ENCODE measurements around the gene GCN1.

The GCN1 gene

GRCh38 chr12:120102189-120103043, 92.1 kb downstream of the GCN1 start:
- Mint-ChIP-seq H3K4me1 (ENCODE audit: low read depth) (peaks cover 34% of the 10 kb centered on the region), H3K27ac (peak overlapping the region; percentile 94), H3K36me3 (ENCODE audit: low read depth) (peaks cover 94% of the 10 kb centered on the region), H3K4me3 (no peak overlapping the region), H3K9me3 (no peaks in the 10 kb centered on the region), H3K27me3 (no peaks in the 10 kb centered on the region)
- no peak for DNase-seq

GRCh38 chr12:120101617-120102016, 92.9 kb downstream of the GCN1 start:
- Mint-ChIP-seq H3K9me3 (no peaks in the 10 kb centered on the region), H3K27ac (peak overlapping the region; percentile 94), H3K4me3 (peak overlapping the region; percentile 55), H3K27me3 (no peaks in the 10 kb centered on the region), H3K4me1 (ENCODE audit: low read depth) (peaks cover 34% of the 10 kb centered on the region), H3K36me3 (ENCODE audit: low read depth) (peaks cover 94% of the 10 kb centered on the region)
- DNase-seq = no peak

GRCh38 chr12:120101182-120101581, 93.3 kb downstream of the GCN1 start:
- Mint-ChIP-seq H3K36me3 (ENCODE audit: low read depth) (peaks cover 94% of the 10 kb centered on the region), H3K9me3 (no peaks in the 10 kb centered on the region), H3K4me3 (peak overlapping the region; percentile 55), H3K27me3 (no peaks in the 10 kb centered on the region), H3K27ac (peak overlapping the region; percentile 94), H3K4me1 (ENCODE audit: low read depth) (peaks cover 32% of the 10 kb centered on the region)
- no peak for DNase-seq

- Mint-ChIP-seq H3K36me3 (ENCODE audit: low read depth) (peaks cover 95% of the 10 kb centered on the region), H3K9me3 (no peaks in the 10 kb centered on the region), H3K4me1 (ENCODE audit: low read depth) (peaks cover 31% of the 10 kb centered on the region), H3K4me3 (no peak overlapping the region), H3K27ac (peak overlapping the region; percentile 94), H3K27me3 (no peaks in the 10 kb centered on the region)
- DNase-seq = no peak
Observed at GRCh38 chr12:120100630-120101029, 93.9 kb downstream of the GCN1 start.

GRCh38 chr12:120099738-120100137, 94.8 kb downstream of the GCN1 start:
- DNase-seq = no peak
- peaks cover 94% of the 10 kb centered on the region for H3K36me3 Mint-ChIP-seq (ENCODE audit: low read depth)
- peak overlapping the region; percentile 94 for H3K27ac Mint-ChIP-seq
- no peaks in the 10 kb centered on the region for H3K27me3 Mint-ChIP-seq
- H3K4me1 Mint-ChIP-seq (ENCODE audit: low read depth) = peaks cover 28% of the 10 kb centered on the region
- no peaks in the 10 kb centered on the region for H3K9me3 Mint-ChIP-seq
- H3K4me3 Mint-ChIP-seq = no peak overlapping the region

- peaks cover 92% of the 10 kb centered on the region for H3K36me3 Mint-ChIP-seq (ENCODE audit: low read depth)
Observed at GRCh38 chr12:120098756-120099470, 95.6 kb downstream of the GCN1 start.

GRCh38 chr12:120096671-120097202, 97.8 kb downstream of the GCN1 start:
- H3K36me3 Mint-ChIP-seq (ENCODE audit: low read depth) = peaks cover 94% of the 10 kb centered on the region
- peak overlapping the region; percentile 69 for H3K27ac Mint-ChIP-seq
- no peak overlapping the region for H3K4me3 Mint-ChIP-seq
- H3K9me3 Mint-ChIP-seq = no peaks in the 10 kb centered on the region
- no peak for DNase-seq
- H3K4me1 Mint-ChIP-seq (ENCODE audit: low read depth) = peaks cover 14% of the 10 kb centered on the region
- no peaks in the 10 kb centered on the region for H3K27me3 Mint-ChIP-seq

More at GRCh38 chr12:120098756-120099470, 95.6 kb downstream of the GCN1 start:
- Mint-ChIP-seq H3K27ac (peak overlapping the region; percentile 22), H3K4me1 (ENCODE audit: low read depth) (peaks cover 29% of the 10 kb centered on the region), H3K9me3 (no peaks in the 10 kb centered on the region), H3K27me3 (no peaks in the 10 kb centered on the region), H3K4me3 (no peak overlapping the region)
- DNase-seq = no peak

GRCh38 chr12:120095736-120096135, 98.8 kb downstream of the GCN1 start:
- no peak overlapping the region for H3K4me3 Mint-ChIP-seq
- peak overlapping the region; percentile 63 for H3K27ac Mint-ChIP-seq
- peaks cover 12% of the 10 kb centered on the region for H3K4me1 Mint-ChIP-seq (ENCODE audit: low read depth)
- no peak for DNase-seq
- peaks cover 95% of the 10 kb centered on the region for H3K36me3 Mint-ChIP-seq (ENCODE audit: low read depth)
- H3K9me3 Mint-ChIP-seq = no peaks in the 10 kb centered on the region
- H3K27me3 Mint-ChIP-seq = no peaks in the 10 kb centered on the region

GRCh38 chr12:120095331-120095730, 99.2 kb downstream of the GCN1 start:
- Mint-ChIP-seq H3K36me3 (ENCODE audit: low read depth) (peaks cover 95% of the 10 kb centered on the region), H3K27ac (peak overlapping the region; percentile 52), H3K4me3 (no peak overlapping the region), H3K9me3 (no peaks in the 10 kb centered on the region), H3K4me1 (ENCODE audit: low read depth) (peaks cover 9% of the 10 kb centered on the region), H3K27me3 (no peaks in the 10 kb centered on the region)
- no peak for DNase-seq

- H3K4me1 Mint-ChIP-seq (ENCODE audit: low read depth) = peaks cover 5% of the 10 kb centered on the region
- DNase-seq = no peak
- peak overlapping the region; percentile 55 for H3K27ac Mint-ChIP-seq
- H3K36me3 Mint-ChIP-seq (ENCODE audit: low read depth) = peaks cover 95% of the 10 kb centered on the region
- H3K27me3 Mint-ChIP-seq = no peaks in the 10 kb centered on the region
- H3K9me3 Mint-ChIP-seq = no peaks in the 10 kb centered on the region
- no peak overlapping the region for H3K4me3 Mint-ChIP-seq
Observed at GRCh38 chr12:120094485-120094884, 100.0 kb downstream of the GCN1 start.

- Mint-ChIP-seq H3K27ac (peak overlapping the region; percentile 85), H3K9me3 (no peaks in the 10 kb centered on the region), H3K27me3 (no peaks in the 10 kb centered on the region), H3K4me3 (no peak overlapping the region), H3K36me3 (ENCODE audit: low read depth) (peaks cover 95% of the 10 kb centered on the region), H3K4me1 (ENCODE audit: low read depth) (peaks cover 8% of the 10 kb centered on the region)
- no peak for DNase-seq
Observed at GRCh38 chr12:120093592-120094355, 100.7 kb downstream of the GCN1 start.

GRCh38 chr12:120093336-120093591, 101.3 kb downstream of the GCN1 start:
- Mint-ChIP-seq H3K4me1 (ENCODE audit: low read depth) (peaks cover 8% of the 10 kb centered on the region), H3K4me3 (no peak overlapping the region), H3K9me3 (no peaks in the 10 kb centered on the region), H3K27ac (no peak overlapping the region), H3K27me3 (no peaks in the 10 kb centered on the region), H3K36me3 (ENCODE audit: low read depth) (peaks cover 92% of the 10 kb centered on the region)
- DNase-seq = no peak

- H3K36me3 Mint-ChIP-seq (ENCODE audit: low read depth) = peaks cover 93% of the 10 kb centered on the region
- H3K4me1 Mint-ChIP-seq (ENCODE audit: low read depth) = peaks cover 12% of the 10 kb centered on the region
- peak overlapping the region; percentile 78 for H3K27ac Mint-ChIP-seq
- no peak overlapping the region for H3K4me3 Mint-ChIP-seq
- no peak for DNase-seq
- no peaks in the 10 kb centered on the region for H3K9me3 Mint-ChIP-seq
- H3K27me3 Mint-ChIP-seq = no peaks in the 10 kb centered on the region
Observed at GRCh38 chr12:120092551-120093335, 101.8 kb downstream of the GCN1 start.
